Adrenal gland (tissue), 5 donors: ENCODE data around the gene TANC1.

ENCODE experiments used
- CTCF ChIP-seq, 6 experiments: fragments of 450-650 bp in 4 of 6; fragments of 200-600 bp in 2 of 6; sonication (generic) in 1 of 6; IDR thresholded peaks; 1 replicate in 5 of 6; 2 replicates in 1 of 6; pipeline versions ENCODE4 v1.5.1 to v1.8.0; 2016 to 2021; ENCODE audit warnings: antibody characterized with exemption in 6 of 6, mild to moderate bottlenecking in 2 of 6, moderate library complexity in 1 of 6
- POLR2A ChIP-seq, 2 donors: fragments of 450-650 bp; IDR thresholded peaks; one replicate each; pipeline ENCODE4 v1.6.1; 2017; ENCODE audit warnings: antibody characterized with exemption in 2 of 2, mild to moderate bottlenecking in 2 of 2, moderate library complexity in 1 of 2
- donor health status: DM: no; HTN: no; CAD: no.

- no peak for TF ChIP-seq CTCF (IDR thresholded peaks at IDR 0.05)
- TF ChIP-seq POLR2A (IDR thresholded peaks at IDR 0.05): no peak
Measured at GRCh38 chr2:159015823-159016222, 47.4 kb downstream of the TANC1 start.
